ENCODE data around the gene SH2D3C. TPM values are rescaled to one million over a fixed set of nuclear protein-coding genes. Genes with fewer than 3 reads are reported as not detected.

The SH2D3C gene
- total and polyA plus RNA-seq, 4 donors: 34.5 to 51.5 (median 42.0) TPM

DNA sequence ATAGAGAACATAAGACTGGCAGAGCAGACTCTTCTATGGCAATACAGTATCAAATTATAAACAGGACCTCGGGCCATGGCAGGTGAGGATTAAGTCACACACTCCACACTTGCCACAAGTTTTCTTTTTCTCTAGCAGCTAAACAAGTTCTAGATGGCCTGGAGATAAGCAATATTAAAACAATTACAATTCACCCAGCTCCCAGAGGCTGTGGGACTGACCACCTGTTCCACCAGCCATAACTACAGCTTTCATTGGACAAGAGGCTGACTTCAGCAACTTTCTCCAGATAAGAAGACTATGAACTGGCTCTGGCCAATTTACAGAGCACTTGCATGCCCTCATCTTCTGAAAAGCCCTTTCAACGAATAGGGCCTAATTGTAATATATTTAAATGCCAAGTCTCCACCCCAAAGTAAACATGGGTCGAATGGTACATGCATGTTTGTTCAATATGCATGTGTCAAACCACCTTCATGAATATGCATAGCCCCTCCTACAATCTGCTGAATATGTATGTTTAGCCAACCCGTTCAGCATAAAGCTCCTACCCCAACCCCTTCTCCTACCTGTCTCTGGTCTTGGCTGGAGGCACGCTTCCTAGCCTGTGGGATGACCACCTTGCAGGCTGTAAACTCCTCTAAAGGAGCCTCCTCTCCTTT lies 77.7 kb downstream of the SH2D3C start:
- WGBS, 2 donors: 75 to 79% methylated on average over 5 of the region's 5 CpGs
- no peak overlapping the region for H3K9ac ChIP-seq (ENCODE audit: insufficient read depth in 1 of 2, low read length in 2 of 2)
- DNase-seq (no peak), ATAC-seq (ENCODE audit: insufficient read depth, low FRiP score) (no peak)
- peaks cover 0 to 9% (median 0%) of the 10 kb centered on the region in 5 donors for H3K4me1 ChIP-seq (ENCODE audit: control insufficient read depth in 5 of 5, insufficient read depth in 5 of 5, low read length in 5 of 5)
- H3K36me3 ChIP-seq (ENCODE audit: control insufficient read depth in 4 of 4, insufficient read depth in 4 of 4, low read length in 4 of 4): no peaks in the 10 kb centered on the region
- TF ChIP-seq, protein P1, sequence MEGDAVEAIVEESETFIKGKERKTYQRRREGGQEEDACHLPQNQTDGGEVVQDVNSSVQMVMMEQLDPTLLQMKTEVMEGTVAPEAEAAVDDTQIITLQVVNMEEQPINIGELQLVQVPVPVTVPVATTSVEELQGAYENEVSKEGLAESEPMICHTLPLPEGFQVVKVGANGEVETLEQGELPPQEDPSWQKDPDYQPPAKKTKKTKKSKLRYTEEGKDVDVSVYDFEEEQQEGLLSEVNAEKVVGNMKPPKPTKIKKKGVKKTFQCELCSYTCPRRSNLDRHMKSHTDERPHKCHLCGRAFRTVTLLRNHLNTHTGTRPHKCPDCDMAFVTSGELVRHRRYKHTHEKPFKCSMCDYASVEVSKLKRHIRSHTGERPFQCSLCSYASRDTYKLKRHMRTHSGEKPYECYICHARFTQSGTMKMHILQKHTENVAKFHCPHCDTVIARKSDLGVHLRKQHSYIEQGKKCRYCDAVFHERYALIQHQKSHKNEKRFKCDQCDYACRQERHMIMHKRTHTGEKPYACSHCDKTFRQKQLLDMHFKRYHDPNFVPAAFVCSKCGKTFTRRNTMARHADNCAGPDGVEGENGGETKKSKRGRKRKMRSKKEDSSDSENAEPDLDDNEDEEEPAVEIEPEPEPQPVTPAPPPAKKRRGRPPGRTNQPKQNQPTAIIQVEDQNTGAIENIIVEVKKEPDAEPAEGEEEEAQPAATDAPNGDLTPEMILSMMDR (IDR thresholded peaks at IDR 0.05; ENCODE audit: control extremely low read depth, extremely low read depth): no peak
- no peaks in the 10 kb centered on the region for H3K27me3 ChIP-seq (ENCODE audit: control insufficient read depth in 3 of 3, insufficient read depth in 3 of 3, low read length in 2 of 3)
- no peaks in the 10 kb centered on the region for H3K9me3 ChIP-seq (ENCODE audit: control insufficient read depth in 4 of 4, insufficient read depth in 3 of 4, low read length in 3 of 4)
- H3K4me3 ChIP-seq: no peak overlapping the region
- H3K27ac ChIP-seq (ENCODE audit: low read depth in 1 of 2, low read length in 1 of 2): no peak overlapping the region

- no peaks in the 10 kb centered on the region for H3K27me3 ChIP-seq (ENCODE audit: control insufficient read depth in 3 of 3, insufficient read depth in 3 of 3, low read length in 2 of 3)
- 99 to 100% methylated on average over 2 of the region's 2 CpGs for WGBS, 2 donors
- no peak overlapping the region for H3K4me3 ChIP-seq
- ATAC-seq (ENCODE audit: insufficient read depth, low FRiP score) (no peak), DNase-seq (no peak)
- no peaks in the 10 kb centered on the region for H3K36me3 ChIP-seq (ENCODE audit: control insufficient read depth in 4 of 4, insufficient read depth in 4 of 4, low read length in 4 of 4)
- H3K9ac ChIP-seq (ENCODE audit: insufficient read depth in 1 of 2, low read length in 2 of 2): no peak overlapping the region
- TF ChIP-seq, protein P1 (IDR thresholded peaks at IDR 0.05; ENCODE audit: control extremely low read depth, extremely low read depth): no peak
- H3K27ac ChIP-seq (ENCODE audit: low read depth in 1 of 2, low read length in 1 of 2): no peak overlapping the region
- peaks cover 0 to 4% (median 0%) of the 10 kb centered on the region in 5 donors for H3K4me1 ChIP-seq (ENCODE audit: control insufficient read depth in 5 of 5, insufficient read depth in 5 of 5, low read length in 5 of 5)
- no peaks in the 10 kb centered on the region for H3K9me3 ChIP-seq (ENCODE audit: control insufficient read depth in 4 of 4, insufficient read depth in 3 of 4, low read length in 3 of 4)
Measured at GRCh38 chr9:127700140-127700539, 78.3 kb downstream of the SH2D3C start.

DNA sequence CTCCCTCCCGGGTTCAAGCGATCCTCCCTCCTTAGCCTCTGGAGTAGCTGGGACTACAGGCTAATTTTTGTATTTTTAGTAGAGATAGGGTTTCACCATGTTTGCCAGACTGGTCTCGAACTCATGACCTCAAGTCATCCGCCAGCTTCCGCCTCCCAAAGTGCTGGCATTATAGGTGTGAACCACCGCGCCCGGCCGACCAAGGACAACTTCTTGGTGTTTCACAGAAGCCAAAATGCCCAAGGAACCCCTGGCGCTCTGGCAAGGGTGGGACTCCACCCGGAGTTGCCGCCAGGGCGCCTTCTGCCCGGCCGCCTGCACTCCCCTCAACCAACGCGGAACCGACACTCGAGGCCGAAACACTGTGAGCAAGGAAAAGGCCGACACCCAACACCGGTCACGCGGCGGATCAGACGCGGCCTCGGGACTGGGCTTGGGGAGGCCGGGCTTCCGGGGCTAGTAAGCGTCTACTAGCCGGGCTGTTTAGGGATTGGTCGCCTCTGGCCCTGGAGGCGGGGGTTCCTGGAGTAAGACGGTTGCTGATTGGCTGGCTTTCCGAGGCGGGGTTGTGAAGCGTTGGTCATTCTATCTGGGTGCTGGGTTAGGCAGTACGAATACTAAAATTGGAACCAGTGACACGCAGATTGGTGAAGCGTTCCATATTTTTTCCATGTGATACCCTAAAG lies 79.3 kb downstream of the SH2D3C start:
- WGBS, 2 donors: 14% methylated on average over 41 of the region's 41 CpGs
- H3K9ac ChIP-seq (ENCODE audit: insufficient read depth in 1 of 2, low read length in 2 of 2): peak overlapping the region; percentile 26 to 31

More for the DNA sequence above, 79.3 kb downstream of the SH2D3C start:
- ATAC-seq (ENCODE audit: insufficient read depth, low FRiP score) (peak; percentile 99), DNase-seq (peak; percentile 97 to 98 (median 97))
- Histone ChIP-seq H3K27me3 (ENCODE audit: control insufficient read depth in 3 of 3, insufficient read depth in 3 of 3, low read length in 2 of 3) (no peaks in the 10 kb centered on the region), H3K9me3 (ENCODE audit: control insufficient read depth in 4 of 4, insufficient read depth in 3 of 4, low read length in 3 of 4) (no peaks in the 10 kb centered on the region), H3K4me1 (ENCODE audit: control insufficient read depth in 5 of 5, insufficient read depth in 5 of 5, low read length in 5 of 5) (peaks cover 0 to 4% (median 0%) of the 10 kb centered on the region in 5 donors), H3K36me3 (ENCODE audit: control insufficient read depth in 4 of 4, insufficient read depth in 4 of 4, low read length in 4 of 4) (no peaks in the 10 kb centered on the region), H3K27ac (ENCODE audit: low read depth in 1 of 2, low read length in 1 of 2) (peak overlapping the region; percentile 74 to 84), H3K4me3 (no peak overlapping the region)
- TF ChIP-seq, protein P1 (IDR thresholded peaks at IDR 0.05; ENCODE audit: control extremely low read depth, extremely low read depth): no peak
